Measurements from ENCODE around the gene SNX18.

- TF ChIP-seq, protein P1, sequence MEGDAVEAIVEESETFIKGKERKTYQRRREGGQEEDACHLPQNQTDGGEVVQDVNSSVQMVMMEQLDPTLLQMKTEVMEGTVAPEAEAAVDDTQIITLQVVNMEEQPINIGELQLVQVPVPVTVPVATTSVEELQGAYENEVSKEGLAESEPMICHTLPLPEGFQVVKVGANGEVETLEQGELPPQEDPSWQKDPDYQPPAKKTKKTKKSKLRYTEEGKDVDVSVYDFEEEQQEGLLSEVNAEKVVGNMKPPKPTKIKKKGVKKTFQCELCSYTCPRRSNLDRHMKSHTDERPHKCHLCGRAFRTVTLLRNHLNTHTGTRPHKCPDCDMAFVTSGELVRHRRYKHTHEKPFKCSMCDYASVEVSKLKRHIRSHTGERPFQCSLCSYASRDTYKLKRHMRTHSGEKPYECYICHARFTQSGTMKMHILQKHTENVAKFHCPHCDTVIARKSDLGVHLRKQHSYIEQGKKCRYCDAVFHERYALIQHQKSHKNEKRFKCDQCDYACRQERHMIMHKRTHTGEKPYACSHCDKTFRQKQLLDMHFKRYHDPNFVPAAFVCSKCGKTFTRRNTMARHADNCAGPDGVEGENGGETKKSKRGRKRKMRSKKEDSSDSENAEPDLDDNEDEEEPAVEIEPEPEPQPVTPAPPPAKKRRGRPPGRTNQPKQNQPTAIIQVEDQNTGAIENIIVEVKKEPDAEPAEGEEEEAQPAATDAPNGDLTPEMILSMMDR (IDR thresholded peaks at IDR 0.05 in 8 of 11, conservative IDR thresholded peaks at IDR 0.05 in 3 of 11) = no peak
- TF ChIP-seq POLR2AphosphoS5 (IDR thresholded peaks at IDR 0.05) (no peak), POLR2A (IDR thresholded peaks at IDR 0.05) (no peak)
Observed at GRCh38 chr5:54581831-54582548, 64.4 kb downstream of the SNX18 start.

Measured in spleen (tissue), 7 donors.